SK-N-SH treated with all-trans-retinoic acid at 6 μM for 48 hours (cell line): ENCODE results near the gene GPC5.
"Not testable (repeated sequence)": the region's sequence is repeated elsewhere in the genome, so short reads cannot be mapped to it uniquely, and the experiment has no call there.

ENCODE experiments used
- ATAC-seq: fragments of 200-7000 bp; cut with Tn5 transposase; 3 replicates; pipeline ENCODE4 v1.9.1; 2020; ENCODE audit warnings: mild to moderate bottlenecking, moderate library complexity
- ARNTL ChIP-seq: fragments of 450-650 bp; formaldehyde crosslinking; IDR thresholded peaks from 2 replicates; pipeline ENCODE4 v1.5.0; 2020; ENCODE audit warnings: low read depth, mild to moderate bottlenecking, moderate library complexity, borderline replicate concordance
- BACH2 ChIP-seq: fragments of 250-450 bp; sonication (Bioruptor Pico); IDR thresholded peaks from 2 replicates; pipeline ENCODE4 v1.9.0; 2021; ENCODE audit warnings: mild to moderate bottlenecking, borderline replicate concordance
- CSDC2 ChIP-seq: fragments of 250-450 bp; sonication (Bioruptor Pico); IDR thresholded peaks from 2 replicates; pipeline ENCODE4 v1.5.0; 2020; ENCODE audit warnings: mild to moderate bottlenecking, moderate library complexity
- ESRRG ChIP-seq: fragments of 250-450 bp; sonication (Bioruptor Pico); IDR thresholded peaks from 2 replicates; pipeline ENCODE4 v1.6.1; 2021; ENCODE audit warnings: mild to moderate bottlenecking
- GLIS3 ChIP-seq: fragments of 250-450 bp; sonication (Bioruptor Pico); IDR thresholded peaks from 2 replicates; pipeline ENCODE4 v1.5.0; 2020; ENCODE audit warnings: mild to moderate bottlenecking, moderate library complexity
- ISL1 ChIP-seq: fragments of 250-450 bp; sonication (Bioruptor Pico); IDR thresholded peaks from 2 replicates; pipeline ENCODE4 v2.1.2; 2022; ENCODE audit warnings: mild to moderate bottlenecking, moderate library complexity
- PPARA ChIP-seq: fragments of 250-450 bp; sonication (Bioruptor Pico); IDR thresholded peaks from 2 replicates; pipeline ENCODE4 v1.5.0; 2020; ENCODE audit warnings: mild to moderate bottlenecking, borderline replicate concordance
- RARB ChIP-seq: fragments of 250-450 bp; sonication (Bioruptor Pico); IDR thresholded peaks from 2 replicates; pipeline ENCODE4 v1.8.0; 2021; ENCODE audit warnings: mild to moderate bottlenecking, moderate library complexity
- SNAI2 ChIP-seq: fragments of 250-450 bp; sonication (Bioruptor Pico); IDR thresholded peaks from 2 replicates; pipeline ENCODE4 v1.5.0; 2020; ENCODE audit warnings: mild to moderate bottlenecking, moderate library complexity
- TCF4 ChIP-seq: fragments of 250-450 bp; sonication (Bioruptor Pico); IDR thresholded peaks from 2 replicates; pipeline ENCODE4 v1.8.0; 2021; ENCODE audit warnings: mild to moderate bottlenecking, moderate library complexity, borderline replicate concordance
- TOX ChIP-seq: fragments of 250-450 bp; sonication (Bioruptor Pico); IDR thresholded peaks from 2 replicates; pipeline ENCODE4 v1.8.0; 2021; ENCODE audit warnings: mild to moderate bottlenecking, moderate library complexity, borderline replicate concordance
- ZC3H10 ChIP-seq: fragments of 250-450 bp; sonication (Bioruptor Pico); IDR thresholded peaks from 2 replicates; pipeline ENCODE4 v1.5.1; 2021; ENCODE audit warnings: mild to moderate bottlenecking, moderate library complexity
- ZFP3 ChIP-seq: fragments of 250-450 bp; sonication (Bioruptor Pico); IDR thresholded peaks from 2 replicates; pipeline ENCODE4 v1.5.0; 2020; ENCODE audit warnings: mild to moderate bottlenecking, moderate library complexity
- ZFP30 ChIP-seq: fragments of 450-650 bp; formaldehyde crosslinking; IDR thresholded peaks from 2 replicates; pipeline ENCODE4 v1.5.0; 2022; ENCODE audit warnings: mild to moderate bottlenecking, moderate library complexity
- ZNF565 ChIP-seq: fragments of 450-650 bp; formaldehyde crosslinking; conservative IDR thresholded peaks from 2 replicates; pipeline ENCODE4 v1.5.0; 2020; ENCODE audit warnings: low read depth, mild to moderate bottlenecking, moderate library complexity
- ZNF8 ChIP-seq: fragments of 450-650 bp; formaldehyde crosslinking; IDR thresholded peaks from 2 replicates; pipeline ENCODE4 v1.5.0; 2020; ENCODE audit warnings: mild to moderate bottlenecking, moderate library complexity
- TF ChIP-seq, protein P1 (sequence below): fragments of 250-450 bp; sonication (Bioruptor Pico); IDR thresholded peaks from 2 replicates; pipeline ENCODE4 v1.8.0; 2021; ENCODE audit warnings: low read depth, mild to moderate bottlenecking, moderate library complexity, borderline replicate concordance
- TF ChIP-seq, protein P2 (sequence below): fragments of 250-450 bp; sonication (Bioruptor Pico); IDR thresholded peaks from 2 replicates; pipeline ENCODE4 v1.5.0; 2020; ENCODE audit warnings: mild to moderate bottlenecking, moderate library complexity
- TF ChIP-seq, protein P3 (sequence below): fragments of 250-450 bp; sonication (Bioruptor Pico); IDR thresholded peaks from 2 replicates; pipeline ENCODE4 v1.5.1; 2021; ENCODE audit warnings: mild to moderate bottlenecking, moderate library complexity
- TF ChIP-seq, protein P4 (sequence below): fragments of 250-450 bp; sonication (Bioruptor Pico); IDR thresholded peaks from 2 replicates; pipeline ENCODE4 v1.5.1; 2020; ENCODE audit warnings: low read depth, mild to moderate bottlenecking, moderate library complexity
- TF ChIP-seq, protein P5 (sequence below): fragments of 250-450 bp; sonication (Bioruptor Pico); IDR thresholded peaks from 2 replicates; pipeline ENCODE4 v1.8.0; 2020; ENCODE audit warnings: mild to moderate bottlenecking, moderate library complexity, borderline replicate concordance

Gene GPC5

DNA sequence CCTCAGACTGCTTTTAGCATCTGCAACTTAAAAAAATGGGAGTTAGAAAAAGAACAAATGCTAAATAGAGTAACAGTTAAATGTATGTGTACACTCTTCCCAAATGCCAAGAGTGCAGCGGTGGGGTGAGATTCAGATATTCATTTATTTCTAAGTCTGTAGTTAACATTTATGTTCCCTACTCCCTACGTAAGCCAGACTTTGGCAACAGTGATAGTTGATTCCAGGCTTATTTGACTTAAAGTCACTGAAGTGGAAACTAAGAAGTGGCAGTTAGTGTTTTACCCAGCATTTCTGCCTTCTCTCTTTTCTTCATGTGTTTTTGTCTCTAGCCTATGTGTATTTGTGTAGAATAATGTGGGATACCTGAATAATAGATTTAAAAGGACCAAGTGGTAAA is 46.4 kb upstream of the GPC5 start:
- TF ChIP-seq ESRRG (CRISPR knock-in tag) (no peak), ZNF8 (CRISPR knock-in tag) (no peak), TCF4 (no peak), BACH2 (CRISPR knock-in tag) (no peak), TOX (CRISPR knock-in tag) (no peak), RARB (CRISPR knock-in tag) (no peak), CSDC2 (CRISPR knock-in tag) (no peak), ISL1 (CRISPR knock-in tag) (no peak), GLIS3 (CRISPR knock-in tag) (no peak), ZFP3 (no peak), PPARA (no peak), ZNF565 (CRISPR knock-in tag) (no peak), SNAI2 (no peak), ZC3H10 (CRISPR knock-in tag) (no peak), ARNTL (CRISPR knock-in tag) (no peak)
- TF ChIP-seq, protein P1, sequence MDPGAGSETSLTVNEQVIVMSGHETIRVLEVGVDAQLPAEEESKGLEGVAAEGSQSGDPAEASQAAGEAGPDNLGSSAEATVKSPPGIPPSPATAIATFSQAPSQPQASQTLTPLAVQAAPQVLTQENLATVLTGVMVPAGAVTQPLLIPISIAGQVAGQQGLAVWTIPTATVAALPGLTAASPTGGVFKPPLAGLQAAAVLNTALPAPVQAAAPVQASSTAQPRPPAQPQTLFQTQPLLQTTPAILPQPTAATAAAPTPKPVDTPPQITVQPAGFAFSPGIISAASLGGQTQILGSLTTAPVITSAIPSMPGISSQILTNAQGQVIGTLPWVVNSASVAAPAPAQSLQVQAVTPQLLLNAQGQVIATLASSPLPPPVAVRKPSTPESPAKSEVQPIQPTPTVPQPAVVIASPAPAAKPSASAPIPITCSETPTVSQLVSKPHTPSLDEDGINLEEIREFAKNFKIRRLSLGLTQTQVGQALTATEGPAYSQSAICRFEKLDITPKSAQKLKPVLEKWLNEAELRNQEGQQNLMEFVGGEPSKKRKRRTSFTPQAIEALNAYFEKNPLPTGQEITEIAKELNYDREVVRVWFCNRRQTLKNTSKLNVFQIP (CRISPR knock-in tag) = no peak
- TF ChIP-seq, protein P2, sequence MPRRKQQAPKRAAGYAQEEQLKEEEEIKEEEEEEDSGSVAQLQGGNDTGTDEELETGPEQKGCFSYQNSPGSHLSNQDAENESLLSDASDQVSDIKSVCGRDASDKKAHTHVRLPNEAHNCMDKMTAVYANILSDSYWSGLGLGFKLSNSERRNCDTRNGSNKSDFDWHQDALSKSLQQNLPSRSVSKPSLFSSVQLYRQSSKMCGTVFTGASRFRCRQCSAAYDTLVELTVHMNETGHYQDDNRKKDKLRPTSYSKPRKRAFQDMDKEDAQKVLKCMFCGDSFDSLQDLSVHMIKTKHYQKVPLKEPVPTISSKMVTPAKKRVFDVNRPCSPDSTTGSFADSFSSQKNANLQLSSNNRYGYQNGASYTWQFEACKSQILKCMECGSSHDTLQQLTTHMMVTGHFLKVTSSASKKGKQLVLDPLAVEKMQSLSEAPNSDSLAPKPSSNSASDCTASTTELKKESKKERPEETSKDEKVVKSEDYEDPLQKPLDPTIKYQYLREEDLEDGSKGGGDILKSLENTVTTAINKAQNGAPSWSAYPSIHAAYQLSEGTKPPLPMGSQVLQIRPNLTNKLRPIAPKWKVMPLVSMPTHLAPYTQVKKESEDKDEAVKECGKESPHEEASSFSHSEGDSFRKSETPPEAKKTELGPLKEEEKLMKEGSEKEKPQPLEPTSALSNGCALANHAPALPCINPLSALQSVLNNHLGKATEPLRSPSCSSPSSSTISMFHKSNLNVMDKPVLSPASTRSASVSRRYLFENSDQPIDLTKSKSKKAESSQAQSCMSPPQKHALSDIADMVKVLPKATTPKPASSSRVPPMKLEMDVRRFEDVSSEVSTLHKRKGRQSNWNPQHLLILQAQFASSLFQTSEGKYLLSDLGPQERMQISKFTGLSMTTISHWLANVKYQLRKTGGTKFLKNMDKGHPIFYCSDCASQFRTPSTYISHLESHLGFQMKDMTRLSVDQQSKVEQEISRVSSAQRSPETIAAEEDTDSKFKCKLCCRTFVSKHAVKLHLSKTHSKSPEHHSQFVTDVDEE (CRISPR knock-in tag) = no peak
- TF ChIP-seq, protein P3, sequence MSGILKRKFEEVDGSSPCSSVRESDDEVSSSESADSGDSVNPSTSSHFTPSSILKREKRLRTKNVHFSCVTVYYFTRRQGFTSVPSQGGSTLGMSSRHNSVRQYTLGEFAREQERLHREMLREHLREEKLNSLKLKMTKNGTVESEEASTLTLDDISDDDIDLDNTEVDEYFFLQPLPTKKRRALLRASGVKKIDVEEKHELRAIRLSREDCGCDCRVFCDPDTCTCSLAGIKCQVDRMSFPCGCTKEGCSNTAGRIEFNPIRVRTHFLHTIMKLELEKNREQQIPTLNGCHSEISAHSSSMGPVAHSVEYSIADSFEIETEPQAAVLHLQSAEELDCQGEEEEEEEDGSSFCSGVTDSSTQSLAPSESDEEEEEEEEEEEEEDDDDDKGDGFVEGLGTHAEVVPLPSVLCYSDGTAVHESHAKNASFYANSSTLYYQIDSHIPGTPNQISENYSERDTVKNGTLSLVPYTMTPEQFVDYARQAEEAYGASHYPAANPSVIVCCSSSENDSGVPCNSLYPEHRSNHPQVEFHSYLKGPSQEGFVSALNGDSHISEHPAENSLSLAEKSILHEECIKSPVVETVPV (CRISPR knock-in tag) = no peak
- TF ChIP-seq, protein P4, sequence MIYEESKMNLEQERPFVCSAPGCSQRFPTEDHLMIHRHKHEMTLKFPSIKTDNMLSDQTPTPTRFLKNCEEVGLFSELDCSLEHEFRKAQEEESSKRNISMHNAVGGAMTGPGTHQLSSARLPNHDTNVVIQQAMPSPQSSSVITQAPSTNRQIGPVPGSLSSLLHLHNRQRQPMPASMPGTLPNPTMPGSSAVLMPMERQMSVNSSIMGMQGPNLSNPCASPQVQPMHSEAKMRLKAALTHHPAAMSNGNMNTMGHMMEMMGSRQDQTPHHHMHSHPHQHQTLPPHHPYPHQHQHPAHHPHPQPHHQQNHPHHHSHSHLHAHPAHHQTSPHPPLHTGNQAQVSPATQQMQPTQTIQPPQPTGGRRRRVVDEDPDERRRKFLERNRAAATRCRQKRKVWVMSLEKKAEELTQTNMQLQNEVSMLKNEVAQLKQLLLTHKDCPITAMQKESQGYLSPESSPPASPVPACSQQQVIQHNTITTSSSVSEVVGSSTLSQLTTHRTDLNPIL = no peak
- TF ChIP-seq, protein P5, sequence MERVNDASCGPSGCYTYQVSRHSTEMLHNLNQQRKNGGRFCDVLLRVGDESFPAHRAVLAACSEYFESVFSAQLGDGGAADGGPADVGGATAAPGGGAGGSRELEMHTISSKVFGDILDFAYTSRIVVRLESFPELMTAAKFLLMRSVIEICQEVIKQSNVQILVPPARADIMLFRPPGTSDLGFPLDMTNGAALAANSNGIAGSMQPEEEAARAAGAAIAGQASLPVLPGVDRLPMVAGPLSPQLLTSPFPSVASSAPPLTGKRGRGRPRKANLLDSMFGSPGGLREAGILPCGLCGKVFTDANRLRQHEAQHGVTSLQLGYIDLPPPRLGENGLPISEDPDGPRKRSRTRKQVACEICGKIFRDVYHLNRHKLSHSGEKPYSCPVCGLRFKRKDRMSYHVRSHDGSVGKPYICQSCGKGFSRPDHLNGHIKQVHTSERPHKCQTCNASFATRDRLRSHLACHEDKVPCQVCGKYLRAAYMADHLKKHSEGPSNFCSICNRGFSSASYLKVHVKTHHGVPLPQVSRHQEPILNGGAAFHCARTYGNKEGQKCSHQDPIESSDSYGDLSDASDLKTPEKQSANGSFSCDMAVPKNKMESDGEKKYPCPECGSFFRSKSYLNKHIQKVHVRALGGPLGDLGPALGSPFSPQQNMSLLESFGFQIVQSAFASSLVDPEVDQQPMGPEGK (CRISPR knock-in tag) = no peak
- ATAC-seq = no peak

DNA sequence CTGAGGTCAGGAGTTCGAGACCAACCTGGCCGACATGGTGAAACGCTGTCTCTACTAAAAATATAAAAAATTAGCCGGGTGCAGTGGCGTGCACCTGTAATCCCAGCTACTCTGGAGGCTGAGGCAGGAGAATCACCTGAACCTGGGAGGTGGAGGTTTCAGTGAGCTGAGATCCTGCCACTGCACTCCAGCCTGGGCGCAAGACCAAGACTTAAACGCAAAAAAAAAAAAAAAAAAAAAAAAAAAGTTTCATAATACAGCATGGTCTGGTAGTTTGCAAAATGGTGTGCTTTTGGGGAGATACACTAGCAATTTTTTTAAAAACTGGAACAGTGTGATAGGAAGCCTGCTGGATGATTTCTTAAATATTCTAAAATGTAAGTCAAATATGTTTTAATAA is 45.5 kb upstream of the GPC5 start:
- ATAC-seq = not testable (repeated sequence)

DNA sequence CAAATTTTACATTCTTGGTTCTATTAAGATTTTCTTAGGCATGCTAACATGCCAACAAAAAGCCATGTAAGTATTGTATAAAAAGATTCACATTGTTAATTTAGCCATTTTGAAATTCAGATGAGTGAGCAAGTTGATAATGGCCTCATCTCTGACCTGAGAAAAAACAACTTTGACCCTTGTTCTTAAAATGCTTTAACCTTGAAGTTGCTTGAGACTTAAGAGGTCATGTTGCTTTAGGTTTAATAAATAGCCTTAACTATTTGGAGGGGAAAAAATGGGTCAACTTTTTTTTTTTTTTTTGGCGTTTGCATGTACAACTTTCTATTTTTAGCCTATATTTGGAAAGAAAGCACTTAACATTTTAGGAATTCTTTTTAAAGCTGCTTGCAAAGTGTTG is 44.9 kb upstream of the GPC5 start:
- TF ChIP-seq ESRRG (CRISPR knock-in tag) = no peak
- ATAC-seq = no peak

DNA sequence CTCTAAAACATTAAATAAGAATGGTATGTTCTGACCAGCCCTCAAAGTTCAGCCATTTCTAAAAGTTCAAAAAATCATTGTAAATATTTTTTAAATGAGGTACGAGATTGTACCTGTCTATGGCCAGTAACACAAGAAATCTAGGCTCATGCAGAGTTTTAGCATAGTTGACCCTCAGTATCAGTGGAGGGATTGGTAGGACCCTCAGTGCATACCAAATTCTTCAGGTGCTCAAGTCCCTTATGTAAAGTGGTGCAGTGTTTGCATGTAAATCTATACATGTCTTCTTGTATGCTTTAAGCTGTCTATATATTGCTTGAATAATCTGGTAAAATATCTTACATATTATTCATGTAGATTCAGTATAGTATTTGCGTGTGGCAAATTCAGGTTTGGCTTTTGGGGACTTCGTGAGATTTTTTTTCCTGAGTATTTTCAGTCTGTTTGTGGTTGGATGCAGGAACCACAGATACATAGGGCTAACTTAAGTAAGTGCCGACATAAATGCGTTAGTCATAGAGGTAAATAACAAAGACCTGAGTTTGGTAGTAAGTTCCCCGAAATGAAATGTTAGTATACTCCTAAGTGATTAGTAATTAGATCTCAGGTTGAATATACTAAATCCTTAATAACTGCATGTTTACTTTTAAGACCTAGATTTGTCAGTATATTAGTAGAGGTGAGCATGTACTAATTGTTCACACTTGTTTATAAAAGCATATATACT is 43.2 kb upstream of the GPC5 start:
- ATAC-seq = no peak
- no peak for TF ChIP-seq ZFP30 (CRISPR knock-in tag)
- no peak for TF ChIP-seq RARB (CRISPR knock-in tag)
- no peak for TF ChIP-seq ZC3H10 (CRISPR knock-in tag)
- TF ChIP-seq, protein P5 (CRISPR knock-in tag) = no peak
- TF ChIP-seq ESRRG (CRISPR knock-in tag) = no peak
- no peak for TF ChIP-seq ARNTL (CRISPR knock-in tag)
- no peak for TF ChIP-seq PPARA
- TF ChIP-seq TOX (CRISPR knock-in tag) = no peak
- no peak for TF ChIP-seq ISL1 (CRISPR knock-in tag)
- TF ChIP-seq ZNF8 (CRISPR knock-in tag) = no peak
- TF ChIP-seq, protein P3 (CRISPR knock-in tag) = no peak
- TF ChIP-seq, protein P4 = no peak
- TF ChIP-seq ZNF565 (CRISPR knock-in tag) = no peak
- TF ChIP-seq ZFP3 = no peak
